Mononuclear cell (primary cell): Measurements from ENCODE around the gene QDPR. TPM values are rescaled to one million over a fixed set of nuclear protein-coding genes. Genes with fewer than 3 reads are reported as not detected.

Experiments
- H3K27me3 ChIP-seq: 2 replicates; pipeline ENCODE4 v1.6.0; 2011; ENCODE audit warnings: low read length, control low read depth; ENCODE audit not compliant: insufficient read depth
- H3K4me1 ChIP-seq: 2 replicates; pipeline ENCODE4 v1.5.1; 2011; ENCODE audit warnings: mild to moderate bottlenecking, low read length, control low read depth; ENCODE audit not compliant: insufficient read depth
- H3K4me3 ChIP-seq: 2 replicates; pipeline ENCODE4 v1.5.1; 2011; ENCODE audit warnings: mild to moderate bottlenecking, low read length, moderate library complexity
- H3K9me3 ChIP-seq: 2 replicates; pipeline ENCODE4 v1.5.1; 2011; ENCODE audit warnings: low read depth, mild to moderate bottlenecking, control low read depth, low read length
- total RNA-seq: library from RNA; depleted of rRNA; stranded (reverse); fragments of >200 nt; gene quantifications from one replicate; pipeline ENCODE4 v1.2.3, GENCODE V29; 2012

The QDPR gene
- total RNA-seq, result 6.2 TPM

DNA sequence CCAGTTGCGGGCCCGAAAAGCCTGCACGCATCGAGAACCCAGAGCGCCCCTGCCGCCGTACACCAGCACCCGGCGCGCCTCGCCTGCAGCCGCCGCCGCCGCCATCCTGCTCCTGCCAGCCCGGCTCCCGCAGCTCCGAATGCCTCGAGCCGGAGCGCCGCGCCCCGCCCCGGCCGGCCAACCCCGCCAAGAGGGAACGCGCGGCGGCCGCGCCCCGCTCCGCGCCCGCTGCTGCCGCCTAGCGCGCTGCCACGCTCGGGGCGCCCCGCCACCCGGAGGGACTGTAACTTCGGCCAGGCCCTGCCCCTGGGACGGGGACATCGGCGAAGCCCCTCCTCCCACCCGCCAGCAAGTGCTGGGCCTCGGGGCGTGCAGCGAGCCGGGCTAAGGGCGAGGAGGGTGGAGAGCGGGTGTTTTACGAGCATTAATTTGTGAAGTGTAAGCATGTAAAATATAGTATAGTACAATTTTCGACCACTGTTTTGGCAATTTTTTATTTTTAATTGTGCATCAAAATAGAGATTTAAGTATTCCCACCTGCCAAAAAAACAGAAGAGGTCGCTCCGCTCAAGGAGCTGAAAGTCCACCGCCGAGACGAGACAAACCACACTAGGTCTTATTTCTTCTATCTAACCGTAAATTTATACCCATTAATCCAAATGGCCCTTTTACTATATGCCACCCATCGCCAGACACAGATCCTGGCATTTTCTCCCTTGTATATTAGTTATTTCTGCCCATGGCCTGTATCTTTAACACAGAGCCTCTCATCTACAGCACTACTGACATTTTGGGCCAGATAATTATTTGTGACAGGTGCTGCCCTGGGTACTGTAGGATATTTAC, at the start of gene QDPR:
Gene QDPR (minus strand): TSS at position 141 of the 846 bp plus-strand sequence. CDS start 36 bp downstream, at position 105.
- H3K27me3 ChIP-seq, result no peaks in the 10 kb centered on the region
- H3K9me3 ChIP-seq, result no peaks in the 10 kb centered on the region
- peak within 1 kb of the TSS; percentile 55 for H3K4me3 ChIP-seq
- peaks cover 18% of the 10 kb centered on the region for H3K4me1 ChIP-seq

DNA sequence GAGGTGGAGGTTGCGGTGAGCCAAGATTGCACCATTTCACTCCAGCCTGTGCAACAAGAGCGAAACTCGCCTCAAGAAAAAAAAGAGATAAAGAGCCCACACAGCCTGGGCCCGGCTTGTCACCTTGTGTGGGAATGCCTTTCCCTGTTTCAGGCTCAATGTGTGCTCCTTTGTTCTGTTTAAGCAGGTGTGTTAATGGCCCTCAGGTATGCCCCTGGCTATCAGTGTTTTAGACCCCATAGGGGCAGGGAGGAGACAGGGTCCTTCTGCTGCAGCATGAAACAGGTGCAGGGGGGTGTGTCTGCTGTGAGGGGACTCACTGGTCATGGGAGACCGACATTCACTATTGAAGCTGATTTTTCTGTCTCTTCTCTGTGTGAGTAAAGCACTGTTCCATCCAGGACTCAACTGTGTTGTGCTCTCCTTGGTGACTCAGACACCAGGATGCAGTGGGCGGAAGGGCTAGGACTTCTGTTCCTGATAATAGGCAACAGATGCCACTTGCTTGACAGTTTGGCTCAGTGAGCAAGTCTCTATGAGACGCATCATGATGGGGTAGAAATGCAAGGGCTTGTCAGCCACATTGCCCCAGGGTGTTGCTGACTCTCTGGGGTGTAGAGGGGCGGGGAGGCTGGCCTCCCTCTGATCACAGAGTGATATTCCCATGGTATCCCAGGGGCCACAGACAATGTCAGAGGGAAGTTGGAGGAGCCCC, 49.5 kb upstream of the QDPR start:
- Histone ChIP-seq H3K4me3 (no peak overlapping the region), H3K9me3 (no peaks in the 10 kb centered on the region), H3K27me3 (no peaks in the 10 kb centered on the region)

DNA sequence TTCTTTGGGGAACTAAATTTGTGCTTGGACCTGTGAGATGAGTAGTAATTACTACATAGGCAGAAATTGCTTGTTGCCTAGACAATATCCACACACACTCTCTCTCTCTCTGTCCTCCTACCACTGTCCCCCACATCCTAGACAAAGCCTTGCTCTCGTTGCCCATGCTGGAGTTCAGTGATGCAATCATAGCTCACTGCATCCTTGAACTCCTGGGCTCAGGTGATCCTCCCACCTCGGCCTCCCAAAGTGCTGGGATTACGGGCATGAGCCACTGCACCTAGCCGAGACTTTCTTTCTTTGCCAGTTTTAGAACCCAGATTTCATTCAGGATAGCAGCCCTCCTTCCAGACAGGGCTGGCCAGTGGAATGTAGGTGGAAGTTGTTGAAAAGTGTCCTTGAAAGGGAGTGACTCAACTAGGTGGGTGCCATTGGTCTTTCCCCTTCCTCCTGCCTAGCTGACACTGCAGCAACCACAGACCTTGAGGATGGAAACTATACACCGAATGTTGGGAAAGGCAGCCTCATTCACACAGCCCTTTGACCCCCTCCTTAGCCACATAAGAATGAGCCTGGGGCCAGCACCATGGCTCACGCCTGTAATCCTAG, 48.3 kb upstream of the QDPR start:
- H3K9me3 ChIP-seq, result no peaks in the 10 kb centered on the region
- H3K27me3 ChIP-seq, result no peaks in the 10 kb centered on the region
- no peaks in the 10 kb centered on the region for H3K4me1 ChIP-seq
- no peak overlapping the region for H3K4me3 ChIP-seq

More for the DNA sequence above, 49.5 kb upstream of the QDPR start:
- no peaks in the 10 kb centered on the region for H3K4me1 ChIP-seq

DNA sequence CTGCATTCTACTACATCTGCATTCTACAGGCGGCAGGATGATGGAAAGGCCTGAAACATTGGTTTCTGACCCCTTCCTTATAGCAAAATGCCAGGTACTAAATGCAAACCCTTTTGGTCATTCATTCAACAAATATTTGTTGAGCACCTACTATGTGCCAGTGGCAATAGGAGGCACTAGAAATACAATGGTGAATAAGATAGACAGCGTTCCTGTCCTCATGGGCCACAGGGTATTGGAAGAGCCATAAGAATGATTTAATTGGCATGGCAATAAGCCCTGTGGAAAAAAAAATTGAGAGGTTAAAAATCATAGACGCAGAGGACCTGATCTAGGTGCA, 47.8 kb upstream of the QDPR start:
- Histone ChIP-seq H3K4me3 (no peak overlapping the region), H3K4me1 (no peaks in the 10 kb centered on the region), H3K27me3 (no peaks in the 10 kb centered on the region), H3K9me3 (no peaks in the 10 kb centered on the region)

DNA sequence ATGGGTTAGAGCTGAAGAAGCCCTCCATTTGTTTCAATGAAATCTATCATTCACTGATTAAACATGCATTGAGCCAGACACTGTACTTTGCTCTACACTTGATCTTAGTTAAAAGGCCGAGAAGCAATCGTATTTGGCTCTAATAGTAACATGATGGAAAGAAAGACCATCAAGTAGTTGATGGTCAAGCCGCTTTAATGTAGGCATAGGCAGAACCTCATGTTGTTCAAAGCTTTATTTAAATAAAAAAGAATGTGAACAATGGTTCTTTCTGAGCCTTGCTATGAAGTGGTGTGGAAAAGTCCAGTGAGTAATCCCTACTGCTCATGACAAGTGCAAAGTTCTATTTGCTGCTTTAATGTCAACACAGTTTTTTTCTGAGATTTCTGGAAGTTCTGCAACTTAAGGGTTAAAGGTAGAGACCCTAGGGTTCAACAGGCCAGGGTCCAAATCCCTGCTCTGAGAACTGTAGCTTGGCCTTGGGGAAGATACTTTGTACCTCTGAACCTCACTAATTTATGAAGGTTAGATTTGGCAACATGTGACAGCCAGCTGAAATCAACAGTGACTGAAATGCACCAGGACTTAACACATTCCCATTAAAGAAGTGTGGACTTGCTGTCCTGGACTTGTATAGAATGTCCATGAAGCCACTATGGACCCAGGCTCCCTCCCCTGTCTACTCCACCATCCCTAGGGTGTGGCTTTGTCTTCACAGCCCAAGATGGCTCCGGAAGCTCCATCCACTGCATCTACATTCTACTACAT, 47.2 kb upstream of the QDPR start:
- no peaks in the 10 kb centered on the region for H3K4me1 ChIP-seq
- no peaks in the 10 kb centered on the region for H3K9me3 ChIP-seq
- H3K27me3 ChIP-seq, result no peaks in the 10 kb centered on the region

DNA sequence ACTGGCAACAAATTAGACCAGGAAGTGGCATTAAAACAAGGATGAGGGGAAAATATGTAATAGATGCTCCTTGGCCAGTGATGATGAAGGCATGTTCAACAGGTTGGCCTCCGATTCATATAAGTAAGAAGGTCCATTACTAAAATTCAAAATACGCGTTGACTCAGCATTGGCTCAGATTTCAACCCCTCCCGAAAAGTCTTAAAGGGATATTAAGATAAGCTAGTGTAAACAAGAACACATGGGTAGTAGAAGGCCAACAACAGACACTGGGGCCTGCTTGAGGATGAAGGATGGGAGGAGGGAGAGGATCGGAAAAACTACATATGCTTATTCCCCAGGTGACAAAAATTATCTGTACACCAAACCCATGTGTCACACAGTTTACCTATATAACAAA, 46.0 kb upstream of the QDPR start:
- Histone ChIP-seq H3K4me3 (no peak overlapping the region), H3K4me1 (no peaks in the 10 kb centered on the region), H3K9me3 (no peaks in the 10 kb centered on the region), H3K27me3 (no peaks in the 10 kb centered on the region)

More for the DNA sequence above, 47.2 kb upstream of the QDPR start:
- no peak overlapping the region for H3K4me3 ChIP-seq

DNA sequence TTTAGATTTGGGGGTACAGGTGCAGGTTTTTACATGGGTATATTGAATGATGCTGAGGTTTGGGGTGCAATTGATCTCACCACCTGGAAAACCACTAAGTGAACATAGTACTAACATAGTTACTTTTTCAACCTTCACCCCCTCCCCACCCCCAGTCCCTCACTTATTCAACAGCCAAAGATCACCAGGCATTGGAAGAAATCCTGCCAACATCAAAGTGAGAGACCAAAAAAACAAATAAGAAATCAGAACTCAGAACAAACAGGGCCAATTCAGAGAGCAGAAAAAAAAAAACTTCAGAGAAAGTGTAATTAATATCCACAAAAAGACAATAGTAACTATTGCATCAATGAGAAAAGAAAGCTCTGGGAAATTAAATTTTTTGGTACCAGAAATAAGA, 44.6 kb upstream of the QDPR start:
- Histone ChIP-seq H3K9me3 (no peaks in the 10 kb centered on the region), H3K4me1 (no peaks in the 10 kb centered on the region), H3K4me3 (no peak overlapping the region), H3K27me3 (no peaks in the 10 kb centered on the region)

DNA sequence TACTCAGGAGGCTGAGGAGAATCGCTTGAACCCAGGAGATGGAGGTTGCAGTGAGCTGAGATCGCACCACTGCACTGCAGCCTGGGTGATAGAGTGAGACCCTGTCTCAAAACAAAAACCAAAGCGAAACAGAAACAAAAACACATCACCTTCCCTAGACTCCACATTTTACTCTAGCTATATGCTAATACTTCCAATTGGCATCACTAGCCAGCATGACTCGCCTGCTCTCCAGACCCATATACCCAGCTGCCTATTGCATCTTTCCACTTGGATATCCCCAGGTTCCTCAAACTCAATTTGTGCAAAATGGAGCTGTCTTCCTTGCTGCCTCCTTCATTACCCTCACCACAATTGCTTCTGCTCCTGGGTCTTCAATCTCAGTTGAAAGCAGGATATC, 42.7 kb upstream of the QDPR start:
- H3K4me3 ChIP-seq, result no peak overlapping the region
- no peaks in the 10 kb centered on the region for H3K9me3 ChIP-seq
- H3K27me3 ChIP-seq, result peaks cover 3% of the 10 kb centered on the region
- H3K4me1 ChIP-seq, result peaks cover 1% of the 10 kb centered on the region

DNA sequence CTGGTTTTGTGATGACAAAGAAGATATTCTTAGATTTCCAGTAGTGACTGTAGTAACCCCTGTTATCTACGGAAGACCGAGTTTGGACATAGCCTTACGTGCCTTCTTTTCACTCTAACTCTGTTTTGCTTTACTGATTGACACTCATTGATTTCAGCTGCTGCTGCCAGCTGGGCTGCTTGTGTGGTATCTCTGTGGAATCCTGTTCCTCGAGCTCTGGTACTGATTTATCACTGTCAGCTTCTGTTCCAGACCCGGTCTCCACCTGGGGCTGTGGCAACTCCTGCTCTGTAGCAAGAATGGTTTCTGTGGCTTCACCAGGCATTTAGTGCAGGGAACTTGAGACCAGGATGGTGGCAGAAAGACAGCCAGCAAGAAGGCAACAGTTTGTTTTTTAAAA, 40.5 kb upstream of the QDPR start:
- peaks cover 3% of the 10 kb centered on the region for H3K4me1 ChIP-seq
- no peak overlapping the region for H3K4me3 ChIP-seq
- no peaks in the 10 kb centered on the region for H3K9me3 ChIP-seq
- H3K27me3 ChIP-seq, result peaks cover 3% of the 10 kb centered on the region

DNA sequence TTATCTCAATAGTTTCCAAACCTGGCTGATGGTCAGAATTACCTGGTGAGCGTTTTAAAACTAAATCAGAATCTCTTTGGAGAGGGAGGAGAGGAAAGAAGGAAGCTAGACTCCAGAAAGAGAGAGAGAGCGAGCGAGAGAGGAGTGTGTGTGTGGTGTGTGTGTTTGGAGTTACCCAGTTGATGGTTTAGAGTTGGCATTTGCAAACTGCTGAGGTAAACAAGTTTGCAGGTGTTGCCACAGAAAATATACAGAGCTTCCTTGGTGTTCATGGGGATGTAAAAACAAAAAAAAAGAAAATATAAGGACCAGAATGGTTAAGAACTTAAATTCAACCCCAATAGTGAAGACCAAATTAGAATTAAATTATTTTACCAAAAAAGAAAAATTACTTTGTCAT, 38.7 kb upstream of the QDPR start:
- Histone ChIP-seq H3K4me1 (peaks cover 3% of the 10 kb centered on the region), H3K4me3 (no peak overlapping the region), H3K27me3 (peaks cover 3% of the 10 kb centered on the region), H3K9me3 (no peaks in the 10 kb centered on the region)

DNA sequence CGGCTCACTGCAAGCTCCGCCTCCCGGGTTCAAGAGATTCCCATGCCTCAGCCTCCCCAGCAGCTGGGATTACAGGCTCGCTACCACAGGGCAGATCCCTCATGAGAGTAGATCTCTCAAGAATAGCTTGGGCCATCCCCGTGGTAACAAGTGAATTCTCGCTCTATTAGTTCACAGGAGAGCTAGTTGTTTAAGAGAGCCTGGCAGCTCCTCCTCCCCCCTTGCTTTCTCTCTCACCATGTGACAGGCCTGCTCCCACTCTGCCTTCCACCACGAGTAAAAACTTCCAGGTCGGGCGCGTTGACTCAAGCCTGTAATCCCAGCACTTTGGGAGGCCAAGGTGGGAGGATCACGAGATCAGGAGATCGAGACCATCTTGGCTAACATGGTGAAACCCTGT, 34.8 kb upstream of the QDPR start:
- H3K9me3 ChIP-seq, result no peaks in the 10 kb centered on the region
- peaks cover 3% of the 10 kb centered on the region for H3K4me1 ChIP-seq
- H3K4me3 ChIP-seq, result no peak overlapping the region
- H3K27me3 ChIP-seq, result peaks cover 3% of the 10 kb centered on the region

DNA sequence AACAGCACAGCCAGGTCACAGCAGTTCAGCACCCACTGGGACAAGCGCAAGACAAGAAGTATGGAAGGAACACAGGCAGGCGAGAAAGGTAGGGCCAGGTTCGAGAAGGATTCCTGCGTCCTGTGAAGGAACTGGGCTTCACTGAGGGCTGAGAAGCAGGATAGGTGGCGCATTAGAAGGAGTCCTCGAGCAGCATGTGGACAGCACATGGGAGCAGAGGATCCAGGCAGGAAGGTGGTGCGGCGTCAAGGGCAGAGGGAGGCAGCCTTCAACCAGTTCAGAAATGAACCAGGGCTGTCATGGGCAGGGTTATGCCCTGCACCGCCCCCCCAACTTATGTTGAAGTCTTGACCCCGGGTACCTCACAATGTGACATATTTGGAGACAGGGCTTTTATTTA, 34.3 kb upstream of the QDPR start:
- H3K27me3 ChIP-seq, result peaks cover 3% of the 10 kb centered on the region
- H3K4me1 ChIP-seq, result peaks cover 3% of the 10 kb centered on the region
- no peaks in the 10 kb centered on the region for H3K9me3 ChIP-seq
- H3K4me3 ChIP-seq, result no peak overlapping the region

DNA sequence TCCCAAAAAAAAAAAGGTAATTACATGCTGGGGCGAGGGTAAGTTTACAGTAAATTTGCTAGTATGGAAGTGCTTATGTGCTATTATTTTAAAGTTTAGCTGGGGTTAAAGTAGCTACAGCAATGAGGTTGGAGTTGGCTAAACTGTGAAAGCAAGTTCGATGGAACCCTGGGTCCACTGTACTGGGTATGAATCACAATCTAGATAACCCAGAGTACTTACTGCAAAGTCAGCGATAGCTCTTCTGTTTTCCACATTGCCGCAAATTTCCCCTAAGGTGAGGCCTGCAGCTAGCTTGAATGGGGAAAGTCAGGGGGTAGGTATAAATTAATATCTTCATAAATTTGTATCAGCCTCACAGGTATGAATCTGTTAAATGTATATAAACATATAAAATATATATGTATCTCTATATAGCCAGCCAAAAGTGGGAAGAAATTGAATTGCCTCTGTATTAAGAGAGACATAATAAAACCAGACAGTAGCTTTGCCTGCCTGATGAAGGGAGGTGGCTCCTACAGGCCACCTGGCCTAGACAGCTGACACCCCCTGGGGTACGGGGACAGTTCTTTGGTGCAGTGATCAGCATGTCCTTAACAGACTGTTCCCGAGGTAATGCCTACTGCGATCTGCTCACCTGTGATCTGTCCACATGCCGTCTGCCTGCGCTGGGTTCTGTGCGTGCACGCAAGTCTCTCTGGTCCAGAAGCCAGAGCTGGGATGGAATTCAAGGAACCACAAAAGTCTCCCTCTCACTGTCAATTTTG, 33.7 kb upstream of the QDPR start:
- Histone ChIP-seq H3K27me3 (peaks cover 3% of the 10 kb centered on the region), H3K4me1 (peaks cover 3% of the 10 kb centered on the region), H3K4me3 (no peak overlapping the region)

DNA sequence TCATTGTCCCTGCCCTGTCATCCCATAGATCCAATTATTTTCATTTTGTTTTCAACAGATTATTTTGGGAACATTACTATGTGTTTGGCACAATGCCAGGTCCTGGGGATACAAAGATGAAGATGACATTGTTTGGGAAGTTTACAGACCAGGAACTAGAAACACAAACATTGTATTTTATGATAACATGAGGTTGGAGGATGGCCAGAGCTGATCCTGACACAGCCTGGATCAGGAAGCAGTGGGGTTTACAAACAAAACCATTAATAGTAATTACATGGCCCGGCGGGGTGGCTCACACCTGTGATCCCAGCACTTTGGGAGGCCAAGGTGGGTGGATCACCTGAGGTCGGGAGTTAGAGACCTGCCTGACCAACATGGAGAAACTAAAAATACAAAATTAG, 32.9 kb upstream of the QDPR start:
- Histone ChIP-seq H3K4me1 (peaks cover 3% of the 10 kb centered on the region), H3K9me3 (no peaks in the 10 kb centered on the region), H3K4me3 (no peak overlapping the region), H3K27me3 (no peaks in the 10 kb centered on the region)

More for the DNA sequence above, 33.7 kb upstream of the QDPR start:
- no peaks in the 10 kb centered on the region for H3K9me3 ChIP-seq
